Endothelial cell of umbilical vein (primary cell): Measurements from ENCODE around the gene ACSF3. TPM values are rescaled to one million over a fixed set of nuclear protein-coding genes. Genes with fewer than 3 reads are reported as not detected.

Source experiments
- BruUV-seq: library from RNA; stranded (reverse); fragments of 400-500 nt; replicated peaks from 2 replicates; lab custom pipeline; 2021; lab: Mats Ljungman, UMichigan
- CTCF ChIA-PET: fragments of 300-600, 350-600 bp; sonication (Branson Sonifier 250); formaldehyde crosslinking; loops from one replicate; lab custom pipeline; 2021; ENCODE audit warnings: antibody characterized with exemption, inconsistent platforms; lab: Charles Lee
- POLR2A ChIA-PET: fragments of 300-600, 350-600 bp; sonication (Branson Sonifier 250); formaldehyde crosslinking; loops from one replicate; lab custom pipeline; 2021; ENCODE audit warnings: antibody characterized with exemption, inconsistent platforms; lab: Charles Lee
- DNase-seq: peaks from one replicate; pipeline ENCODE4 v3.0.0-alpha.2; 2011; ENCODE audit warnings: low read depth, low spot score
- FAIRE-seq: peaks from 2 replicates; lab custom pipeline; 2011; peaks lifted over from hg19 to GRCh38; lab: Jason Lieb, UNC
- H2AFZ ChIP-seq: 2 replicates; pipeline ENCODE4 v1.6.0; 2012; ENCODE audit warnings: low read depth, low read length, control low read depth, inconsistent platforms
- H3K27ac ChIP-seq: 2 replicates; pipeline ENCODE4 v1.5.1; 2011; ENCODE audit warnings: low read depth, mild to moderate bottlenecking, control low read depth, low read length, moderate library complexity; ENCODE audit not compliant: insufficient read depth
- H3K27me3 ChIP-seq, 2 experiments: 2 replicates each; pipeline versions ENCODE4 v1.6.0 to v1.6.1; 2011; ENCODE audit warnings: low read length in 2 of 2, mixed read lengths in 1 of 2; ENCODE audit not compliant: control insufficient read depth in 2 of 2, insufficient read depth in 2 of 2
- H3K36me3 ChIP-seq, 2 experiments: 2 replicates in 1 of 2; 3 replicates in 1 of 2; pipeline ENCODE4 v1.5.1; 2011; ENCODE audit warnings: low read length in 2 of 2, mild to moderate bottlenecking in 1 of 2, moderate library complexity in 1 of 2; ENCODE audit not compliant: control insufficient read depth in 2 of 2, insufficient read depth in 2 of 2; ENCODE audit errors: extremely low read depth in 1 of 2
- H3K4me1 ChIP-seq: 3 replicates; pipeline ENCODE4 v1.5.1; 2011; ENCODE audit warnings: mild to moderate bottlenecking, low read length; ENCODE audit not compliant: control insufficient read depth, insufficient read depth; ENCODE audit errors: extremely low read depth
- H3K4me2 ChIP-seq: 2 replicates; pipeline ENCODE4 v1.6.1; 2011; ENCODE audit warnings: low read length, control low read depth, mixed read lengths; ENCODE audit not compliant: insufficient read depth
- H3K4me3 ChIP-seq, 3 experiments: fragments of 200-600 bp in 1 of 3; sonication (generic), shearing (Covaris generic) in 1 of 3; replicated peaks in 1 of 3; 2 replicates each; pipeline ENCODE4 v1.5.1; 2011 to 2016; ENCODE audit warnings: control low read depth in 3 of 3, low read length in 3 of 3, mild to moderate bottlenecking in 2 of 3, inconsistent platforms in 1 of 3, low read depth in 1 of 3, moderate library complexity in 1 of 3; ENCODE audit not compliant: insufficient read depth in 1 of 3
- H3K79me2 ChIP-seq: 2 replicates; pipeline ENCODE4 v1.6.0; 2012; ENCODE audit warnings: low read length, inconsistent platforms; ENCODE audit not compliant: control insufficient read depth, insufficient read depth
- H3K9ac ChIP-seq: replicated peaks from 2 replicates; pipeline ENCODE3; 2011; ENCODE audit warnings: low read length, control low read depth; ENCODE audit not compliant: insufficient read depth; ENCODE audit errors: extremely low read depth
- H3K9me1 ChIP-seq: replicated peaks from 3 replicates; pipeline ENCODE4 v1.6.0; 2011; ENCODE audit warnings: mild to moderate bottlenecking, low read length; ENCODE audit not compliant: control insufficient read depth, insufficient read depth; ENCODE audit errors: extremely low read depth
- H3K9me3 ChIP-seq: replicated peaks from 2 replicates; pipeline ENCODE4 v1.5.1; 2012; ENCODE audit warnings: low read length, inconsistent platforms; ENCODE audit not compliant: control insufficient read depth, insufficient read depth
- H4K20me1 ChIP-seq: replicated peaks from 2 replicates; pipeline ENCODE3; 2011; ENCODE audit warnings: mild to moderate bottlenecking, low read length; ENCODE audit not compliant: control insufficient read depth, insufficient read depth; ENCODE audit errors: extremely low read depth
- CTCF ChIP-seq, 2 donors: IDR thresholded peaks; 1 replicate in 1 of 2; 2 replicates in 1 of 2; pipeline ENCODE4 v1.5.1; 2011; ENCODE audit warnings: low read length in 2 of 2, mild to moderate bottlenecking in 2 of 2, moderate library complexity in 2 of 2, control low read depth in 1 of 2, inconsistent platforms in 1 of 2, low read depth in 1 of 2; ENCODE audit not compliant: insufficient read depth in 1 of 2; ENCODE audit errors: extremely low read depth in 1 of 2
- EZH2 ChIP-seq: IDR thresholded peaks from 2 replicates; pipeline ENCODE4 v1.6.1; 2012; ENCODE audit warnings: borderline replicate concordance, low read depth, mild to moderate bottlenecking, moderate library complexity, low read length, inconsistent platforms; ENCODE audit not compliant: severe bottlenecking
- FOS ChIP-seq: IDR thresholded peaks from 2 replicates; pipeline ENCODE4 v1.6.1; 2011; ENCODE audit warnings: mild to moderate bottlenecking, low read length, moderate library complexity, borderline replicate concordance; ENCODE audit not compliant: insufficient read depth
- GATA2 ChIP-seq: IDR thresholded peaks from 2 replicates; pipeline ENCODE4 v1.7.0; 2011; ENCODE audit warnings: low read depth, mild to moderate bottlenecking, moderate library complexity, mixed read lengths, low read length; ENCODE audit not compliant: insufficient read length, insufficient read depth
- JUN ChIP-seq: IDR thresholded peaks from 2 replicates; pipeline ENCODE4 v1.6.1; 2011; ENCODE audit warnings: borderline replicate concordance, low read depth; ENCODE audit not compliant: insufficient read length, insufficient read depth
- MAX ChIP-seq: IDR thresholded peaks from 2 replicates; pipeline ENCODE4 v1.6.1; 2011; ENCODE audit not compliant: insufficient read depth, insufficient read length
- MYC ChIP-seq: IDR thresholded peaks from one replicate; pipeline ENCODE4 v1.6.1; 2011; ENCODE audit warnings: mild to moderate bottlenecking, low read depth, low read length
- POLR2A ChIP-seq: IDR thresholded peaks from 2 replicates; pipeline ENCODE4 v1.6.1; 2012; ENCODE audit warnings: low read depth, mild to moderate bottlenecking, control low read depth, low read length
- POLR2AphosphoS5 ChIP-seq: IDR thresholded peaks from 2 replicates; pipeline ENCODE4 v1.6.1; 2012; ENCODE audit warnings: low read depth, mild to moderate bottlenecking, control low read depth, low read length, moderate library complexity; ENCODE audit not compliant: insufficient read depth
- dilution Hi-C: fragments of 300-500 bp; cut with MboI; formaldehyde crosslinking; loops from one replicate; pipeline ENCODE4 v1.15.0; 2019; ENCODE audit warnings: low sequenced_read_pairs; ENCODE audit not compliant: extremely low pct_ligation_motif_present
- intact Hi-C: fragments of 100-400 bp; cut with micrococcal nuclease; formaldehyde crosslinking; loops from one replicate; pipeline ENCODE4 v1.10.0; 2022
- polyA plus RNA-seq, 4 experiments: library from polyadenylated mRNA; depleted of rRNA in 3 of 4; stranded (reverse) in 3 of 4; unstranded in 1 of 4; fragments of >200 nt; gene quantifications; 2 replicates each; pipeline versions ENCODE4 v1.2.1 to v1.2.3, GENCODE V29; 2011 to 2012; ENCODE audit warnings: missing spikeins in 1 of 4
- total RNA-seq: library from RNA; stranded (reverse); gene quantifications from 2 replicates; pipeline ENCODE4 v1.2.3, GENCODE V29; 2021

ACSF3 gene
- total and polyA plus RNA-seq, 2 donors (not counting 3 experiments of a cell fraction or from before 2014, with no cell fraction given) = 18.6 to 33.2 TPM

- no peak for DNase-seq
- intact Hi-C loops = no loop called here
- H4K20me1 ChIP-seq = no peaks in the 10 kb centered on the region
- H3K9ac ChIP-seq = no peak overlapping the region
- H3K9me1 ChIP-seq = no peaks in the 10 kb centered on the region
- no peaks in the 10 kb centered on the region for H3K4me1 ChIP-seq
- dilution Hi-C loops = no loop called here
- H3K27me3 ChIP-seq = no peaks in the 10 kb centered on the region
- H3K9me3 ChIP-seq = no peaks in the 10 kb centered on the region
- H3K27ac ChIP-seq = no peak overlapping the region
- no peaks in the 10 kb centered on the region for H3K79me2 ChIP-seq
- FAIRE-seq = no peak
- ChIA-PET POLR2A (no interaction called here), CTCF (no interaction called here)
- H3K4me3 ChIP-seq = no peak overlapping the region
- no TSS peak for BruUV-seq
- H2AFZ ChIP-seq = no peak overlapping the region
- TF ChIP-seq GATA2 = no peak
- TF ChIP-seq POLR2AphosphoS5 = no peak
- TF ChIP-seq MYC = no peak
- TF ChIP-seq MAX = no peak
- no peak for TF ChIP-seq JUN
- no peak for TF ChIP-seq POLR2A
- TF ChIP-seq FOS = no peak
- TF ChIP-seq CTCF (IDR thresholded peaks at IDR 0.05; ENCODE audit: extremely low read depth in 1 of 2, insufficient read depth in 1 of 2, low read depth in 1 of 2, low read length in 2 of 2) = no peak
- TF ChIP-seq EZH2 = no peak
- no peaks in the 10 kb centered on the region for H3K36me3 ChIP-seq
- no peak overlapping the region for H3K4me2 ChIP-seq
These were observed 37.1 kb upstream of the ACSF3 start for GRCh38 chr16:89056592-89056991.
